Vagina (tissue), 2 donors: ENCODE results near the gene NSG1. TPM values are rescaled to one million over a fixed set of nuclear protein-coding genes. Genes with fewer than 3 reads are reported as not detected.
A peak's percentile ranks its signal among the peaks of the same experiment; 100 is the strongest.

Experiments used
- DNase-seq, 2 donors: peaks; one replicate each; pipeline ENCODE4 v3.0.0-alpha.2; 2017; ENCODE audit errors: extremely low spot score in 2 of 2
- H3K27ac ChIP-seq: fragments of 200-600 bp; sonication (generic); one replicate; pipeline ENCODE4 v1.5.1; 2019
- H3K27me3 ChIP-seq: fragments of 200-600 bp; sonication (generic); one replicate; pipeline ENCODE4 v1.5.1; 2019
- H3K36me3 ChIP-seq, 2 donors: fragments of 200-600 bp; sonication (generic); one replicate each; pipeline ENCODE4 v1.5.1; 2017 to 2019
- H3K4me1 ChIP-seq: fragments of 200-600 bp; sonication (generic); one replicate; pipeline ENCODE4 v1.5.1; 2019
- H3K4me3 ChIP-seq, 2 donors: fragments of 200-600 bp; sonication (generic); 1 replicate in 1 of 2; 2 replicates in 1 of 2; pipeline ENCODE4 v1.5.1; 2016 to 2019
- H3K9me3 ChIP-seq: fragments of 200-600 bp; sonication (generic); one replicate; pipeline ENCODE4 v1.5.1; 2019
- CTCF ChIP-seq, 3 experiments: fragments of 450-650 bp in 2 of 3; fragments of 200-600 bp in 1 of 3; sonication (generic) in 1 of 3; IDR thresholded peaks; one replicate each; pipeline ENCODE4 v1.5.1; 2017 to 2019; ENCODE audit warnings: antibody characterized with exemption in 3 of 3, mild to moderate bottlenecking in 2 of 3, moderate library complexity in 2 of 3
- POLR2A ChIP-seq, 2 donors: fragments of 450-650 bp; IDR thresholded peaks; one replicate each; pipeline ENCODE4 v1.6.1; 2017; ENCODE audit warnings: antibody characterized with exemption in 2 of 2, mild to moderate bottlenecking in 2 of 2, moderate library complexity in 2 of 2
- POLR2AphosphoS5 ChIP-seq, 2 donors: sonication (generic); formaldehyde crosslinking; IDR thresholded peaks; one replicate each; pipeline ENCODE4 v1.9.0; 2017; ENCODE audit warnings: antibody characterized with exemption in 2 of 2, mild to moderate bottlenecking in 2 of 2, low read depth in 1 of 2; ENCODE audit not compliant: insufficient read depth in 1 of 2
- intact Hi-C: fragments of 100-400 bp; cut with DNase I; formaldehyde crosslinking; loops from one replicate; pipeline ENCODE4 v1.15.1; 2023
- total RNA-seq: library from RNA; depleted of rRNA; stranded (reverse); fragments of >200 nt; gene quantifications from one replicate; pipeline ENCODE4 v1.2.3, GENCODE V29; 2016

Gene NSG1
- total RNA-seq, 1 donor from 2014 or later: 32.9 TPM

GRCh38 chr4:4424499-4425115, 37.7 kb downstream of the NSG1 start:
- intact Hi-C loops: no loop called here
- H3K9me3 ChIP-seq: no peaks in the 10 kb centered on the region
- H3K4me1 ChIP-seq: no peaks in the 10 kb centered on the region
- no peak overlapping the region for H3K4me3 ChIP-seq
- no peak for TF ChIP-seq POLR2A (IDR thresholded peaks at IDR 0.05)
- TF ChIP-seq CTCF (IDR thresholded peaks at IDR 0.05): no peak
- TF ChIP-seq POLR2AphosphoS5 (IDR thresholded peaks at IDR 0.05; ENCODE audit: insufficient read depth in 1 of 2, low read depth in 1 of 2): no peak
- H3K27me3 ChIP-seq: no peaks in the 10 kb centered on the region
- peaks cover 0 to 40% of the 10 kb centered on the region in 2 donors for H3K36me3 ChIP-seq
- no peak overlapping the region for H3K27ac ChIP-seq
- peak; percentile 58 to 60 for DNase-seq

GRCh38 chr4:4425119-4425690, 38.3 kb downstream of the NSG1 start:
- intact Hi-C loops: no loop called here
- Histone ChIP-seq H3K27ac (no peak overlapping the region), H3K36me3 (peaks cover 0 to 34% of the 10 kb centered on the region in 2 donors), H3K27me3 (no peaks in the 10 kb centered on the region), H3K9me3 (no peaks in the 10 kb centered on the region), H3K4me1 (no peaks in the 10 kb centered on the region), H3K4me3 (no peak overlapping the region)
- TF ChIP-seq CTCF (IDR thresholded peaks at IDR 0.05) (no peak), POLR2AphosphoS5 (IDR thresholded peaks at IDR 0.05; ENCODE audit: insufficient read depth in 1 of 2, low read depth in 1 of 2) (no peak), POLR2A (IDR thresholded peaks at IDR 0.05) (no peak)
- DNase-seq: peak; percentile 22 to 56

GRCh38 chr4:4425696-4426095, 38.8 kb downstream of the NSG1 start:
- peak; percentile 31 to 64 for DNase-seq

GRCh38 chr4:4426511-4427120, 39.7 kb downstream of the NSG1 start:
- intact Hi-C loops: no loop called here
- DNase-seq: peak; percentile 61 to 74
- Histone ChIP-seq H3K9me3 (no peaks in the 10 kb centered on the region), H3K27me3 (no peaks in the 10 kb centered on the region), H3K27ac (no peak overlapping the region), H3K4me3 (no peak overlapping the region), H3K4me1 (no peaks in the 10 kb centered on the region), H3K36me3 (peaks cover 0 to 21% of the 10 kb centered on the region in 2 donors)
- TF ChIP-seq POLR2A (IDR thresholded peaks at IDR 0.05) (no peak), POLR2AphosphoS5 (IDR thresholded peaks at IDR 0.05; ENCODE audit: insufficient read depth in 1 of 2, low read depth in 1 of 2) (no peak), CTCF (IDR thresholded peaks at IDR 0.05) (no peak)

More at GRCh38 chr4:4425696-4426095, 38.8 kb downstream of the NSG1 start:
- no peak for TF ChIP-seq POLR2A (IDR thresholded peaks at IDR 0.05)
- TF ChIP-seq POLR2AphosphoS5 (IDR thresholded peaks at IDR 0.05; ENCODE audit: insufficient read depth in 1 of 2, low read depth in 1 of 2): no peak
- no peak for TF ChIP-seq CTCF (IDR thresholded peaks at IDR 0.05)
- H3K27me3 ChIP-seq: no peaks in the 10 kb centered on the region
- H3K9me3 ChIP-seq: no peaks in the 10 kb centered on the region
- no peak overlapping the region for H3K4me3 ChIP-seq
- intact Hi-C loops: no loop called here
- no peaks in the 10 kb centered on the region for H3K4me1 ChIP-seq
- no peak overlapping the region for H3K27ac ChIP-seq
- peaks cover 0 to 29% of the 10 kb centered on the region in 2 donors for H3K36me3 ChIP-seq
